ENCODE results near the gene NT5C.

Gene NT5C

DNA sequence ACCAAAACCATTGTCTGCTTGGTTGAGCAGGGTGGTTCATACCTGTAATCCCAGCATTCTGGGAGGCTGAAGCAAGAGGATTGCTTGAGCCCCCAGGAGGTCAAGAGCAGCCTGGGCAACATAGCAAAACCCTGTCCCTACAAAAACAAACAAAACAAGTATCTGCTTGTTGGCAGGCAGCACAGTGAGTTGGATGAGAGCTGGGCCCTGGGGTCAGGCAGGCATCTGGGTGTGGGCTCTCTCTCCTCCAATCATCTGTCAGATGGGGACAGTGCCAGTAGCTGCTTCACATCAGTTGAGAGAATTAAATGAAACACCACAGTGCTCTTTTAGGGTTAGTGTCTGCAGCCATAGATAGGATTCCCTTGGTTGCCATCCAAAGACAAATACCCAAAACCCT, 16.0 kb downstream of the NT5C start:
- peak overlapping the region; percentile 94 for H3K4me3 Mint-ChIP-seq
- ATAC-seq (ENCODE audit: low read depth) (no peak), DNase-seq (ENCODE audit: low spot score in 2 of 2) (no peak)
- no peak overlapping the region for H3K27ac Mint-ChIP-seq
- H3K9me3 Mint-ChIP-seq, result no peaks in the 10 kb centered on the region
- H3K27me3 Mint-ChIP-seq, result no peaks in the 10 kb centered on the region
- H3K4me1 Mint-ChIP-seq, result peaks cover 43% of the 10 kb centered on the region
- H3K36me3 Mint-ChIP-seq, result peaks cover 15% of the 10 kb centered on the region

DNA sequence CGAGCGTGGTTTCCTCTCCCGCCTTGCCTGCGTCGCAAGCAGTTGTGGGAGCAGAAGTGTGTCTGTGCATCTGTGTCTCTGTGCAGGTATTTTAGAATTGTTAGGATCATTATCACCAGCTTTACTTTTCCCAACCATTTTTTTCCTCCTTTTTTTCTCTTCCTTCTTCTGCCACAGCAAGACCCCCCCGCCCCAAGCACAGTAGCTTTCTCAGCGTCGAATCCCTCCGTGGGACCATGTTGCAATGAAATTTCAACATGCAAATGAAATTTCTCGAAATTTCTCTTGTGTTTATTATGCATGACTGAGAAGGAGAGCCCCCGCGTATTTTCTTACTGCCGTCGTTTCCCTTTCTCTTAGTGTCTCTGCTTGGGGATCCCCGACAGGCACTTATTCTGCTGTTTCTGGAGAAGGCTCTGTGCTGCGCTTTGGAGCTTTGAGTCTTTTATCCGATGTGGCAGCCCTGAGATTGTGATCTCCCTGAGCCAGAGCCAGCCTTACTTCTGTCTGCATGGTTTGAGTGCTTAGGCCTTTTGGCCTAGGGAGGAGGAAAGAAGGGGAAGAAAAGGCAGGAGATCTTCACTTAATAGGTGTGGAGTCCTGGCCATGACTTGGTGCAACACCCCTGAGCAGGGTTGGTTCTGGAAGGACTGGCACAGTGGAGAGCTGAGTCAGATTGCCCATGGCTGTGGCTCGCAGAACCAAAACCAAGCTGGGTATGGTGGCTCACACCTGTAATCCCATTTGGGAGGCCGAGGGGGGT, 16.8 kb downstream of the NT5C start:
- Mint-ChIP-seq H3K4me1 (peaks cover 42% of the 10 kb centered on the region), H3K4me3 (peak overlapping the region; percentile 94), H3K27me3 (no peaks in the 10 kb centered on the region), H3K36me3 (peaks cover 11% of the 10 kb centered on the region), H3K9me3 (no peaks in the 10 kb centered on the region), H3K27ac (peak overlapping the region; percentile 80)
- DNase-seq (ENCODE audit: low spot score in 2 of 2) (no peak), ATAC-seq (ENCODE audit: low read depth) (peak; percentile 59)

DNA sequence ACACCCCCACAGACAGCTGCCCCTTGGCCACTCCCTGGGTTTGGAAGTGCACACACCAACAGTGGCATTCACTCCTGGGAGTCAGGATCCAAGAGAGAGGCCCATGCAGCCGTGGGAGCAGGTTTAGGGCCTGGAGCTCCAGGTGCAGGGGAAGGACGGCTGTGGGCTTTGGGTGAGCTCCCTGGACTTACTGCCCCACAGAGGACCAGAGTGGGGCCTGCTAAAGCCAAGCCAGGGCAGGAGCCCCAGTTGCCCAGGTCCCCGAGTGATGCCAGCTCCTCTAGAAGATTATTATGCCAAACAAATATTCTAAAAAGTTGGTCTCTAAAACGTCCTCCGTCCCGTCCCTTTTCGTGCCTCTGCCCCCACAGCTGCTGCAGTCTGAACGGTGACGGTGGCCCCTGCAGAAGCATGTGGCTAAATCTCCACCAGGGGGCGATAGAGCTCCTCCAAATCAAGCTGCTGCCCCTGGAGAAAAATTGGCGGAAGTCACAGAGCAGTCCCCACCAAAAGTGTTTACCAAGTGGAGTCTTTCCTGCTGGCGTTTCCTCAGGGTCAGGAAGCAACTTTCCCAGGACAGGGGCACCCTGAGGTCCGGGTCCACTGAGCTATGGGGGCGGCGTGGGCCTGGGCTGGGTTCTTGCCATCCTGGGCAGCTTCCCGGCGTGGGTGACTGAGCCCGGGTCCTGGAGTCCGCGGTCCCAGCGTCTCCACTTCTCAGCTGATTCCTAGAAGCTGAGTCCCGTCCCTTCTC, 17.6 kb downstream of the NT5C start:
- H3K27ac Mint-ChIP-seq, result peak overlapping the region; percentile 80
- ATAC-seq (ENCODE audit: low read depth) (peak; percentile 69), DNase-seq (ENCODE audit: low spot score in 2 of 2) (peak; percentile 90 to 94)
- no peaks in the 10 kb centered on the region for H3K27me3 Mint-ChIP-seq
- peaks cover 9% of the 10 kb centered on the region for H3K36me3 Mint-ChIP-seq
- H3K4me1 Mint-ChIP-seq, result peaks cover 42% of the 10 kb centered on the region
- peak overlapping the region; percentile 94 for H3K4me3 Mint-ChIP-seq
- H3K9me3 Mint-ChIP-seq, result no peaks in the 10 kb centered on the region

DNA sequence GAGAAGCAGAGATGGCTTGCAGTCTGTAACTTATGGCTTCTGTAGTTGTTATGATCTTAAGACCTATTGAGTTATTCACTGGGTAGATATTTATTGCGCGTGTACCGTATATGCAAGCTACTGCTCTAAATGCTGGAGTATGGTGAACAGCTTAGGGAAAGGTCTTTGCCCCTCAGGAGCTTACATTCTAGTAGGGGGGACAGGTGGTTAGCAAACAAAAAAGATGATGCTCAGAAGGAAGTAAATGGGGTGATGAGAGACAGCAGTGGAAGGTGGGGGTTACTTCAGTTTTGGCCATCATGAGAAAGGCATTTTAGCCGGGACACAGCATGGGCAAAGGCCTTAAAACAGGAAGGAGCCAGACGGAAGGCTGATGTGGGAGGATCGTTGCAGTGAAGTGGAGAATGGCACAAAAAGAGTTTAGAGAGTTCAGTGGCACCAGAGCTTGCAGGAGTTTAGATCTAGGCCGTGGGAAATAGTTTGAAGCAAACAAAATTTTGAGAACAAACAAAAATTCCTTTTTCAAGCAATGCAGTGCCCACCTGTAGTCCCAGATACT, 19.7 kb downstream of the NT5C start:
- DNase-seq (ENCODE audit: low spot score in 2 of 2), result no peak

DNA sequence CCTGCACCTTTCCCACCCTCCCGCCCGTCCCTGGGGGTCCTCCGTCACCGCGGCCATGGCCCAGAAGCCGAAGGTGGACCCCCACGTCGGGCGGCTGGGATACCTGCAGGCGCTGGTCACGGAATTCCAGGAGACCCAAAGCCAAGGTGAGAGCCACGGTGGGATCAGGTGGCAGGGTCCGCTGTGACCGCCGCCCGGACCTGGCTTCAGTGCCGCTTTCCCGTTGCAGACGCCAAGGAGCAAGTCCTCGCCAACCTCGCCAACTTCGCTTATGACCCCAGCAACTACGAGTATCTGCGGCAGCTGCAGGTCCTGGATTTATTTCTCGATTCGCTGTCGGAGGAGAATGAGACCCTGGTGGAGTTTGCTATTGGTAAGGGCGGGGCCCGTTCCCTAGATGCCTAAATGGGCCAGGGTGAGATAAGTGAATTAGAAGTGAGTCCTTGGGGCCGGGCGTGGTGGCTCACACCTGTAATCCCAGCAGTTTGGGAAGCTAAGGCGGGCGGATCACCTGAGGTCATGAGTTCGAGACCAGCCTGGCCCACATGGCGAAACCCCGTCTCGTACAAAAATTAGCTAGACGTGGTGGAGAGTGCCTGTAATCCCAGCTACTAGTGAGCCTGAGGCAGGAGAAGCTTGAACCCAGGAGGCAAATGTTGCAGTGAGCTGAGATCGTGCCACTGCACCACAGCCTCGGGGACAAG, 21.2 kb downstream of the NT5C start:
- Mint-ChIP-seq H3K27ac (peak overlapping the region; percentile 42), H3K27me3 (no peaks in the 10 kb centered on the region), H3K36me3 (peaks cover 4% of the 10 kb centered on the region), H3K4me3 (peak overlapping the region; percentile 87), H3K4me1 (peaks cover 24% of the 10 kb centered on the region), H3K9me3 (no peaks in the 10 kb centered on the region)
- ATAC-seq (ENCODE audit: low read depth) (no peak), DNase-seq (ENCODE audit: low spot score in 2 of 2) (no peak)

More for the DNA sequence above, 19.7 kb downstream of the NT5C start:
- H3K36me3 Mint-ChIP-seq, result peaks cover 4% of the 10 kb centered on the region
- no peaks in the 10 kb centered on the region for H3K9me3 Mint-ChIP-seq
- no peak overlapping the region for H3K27ac Mint-ChIP-seq
- no peak for ATAC-seq (ENCODE audit: low read depth)
- peak overlapping the region; percentile 1 for H3K4me3 Mint-ChIP-seq
- peaks cover 32% of the 10 kb centered on the region for H3K4me1 Mint-ChIP-seq
- H3K27me3 Mint-ChIP-seq, result no peaks in the 10 kb centered on the region

DNA sequence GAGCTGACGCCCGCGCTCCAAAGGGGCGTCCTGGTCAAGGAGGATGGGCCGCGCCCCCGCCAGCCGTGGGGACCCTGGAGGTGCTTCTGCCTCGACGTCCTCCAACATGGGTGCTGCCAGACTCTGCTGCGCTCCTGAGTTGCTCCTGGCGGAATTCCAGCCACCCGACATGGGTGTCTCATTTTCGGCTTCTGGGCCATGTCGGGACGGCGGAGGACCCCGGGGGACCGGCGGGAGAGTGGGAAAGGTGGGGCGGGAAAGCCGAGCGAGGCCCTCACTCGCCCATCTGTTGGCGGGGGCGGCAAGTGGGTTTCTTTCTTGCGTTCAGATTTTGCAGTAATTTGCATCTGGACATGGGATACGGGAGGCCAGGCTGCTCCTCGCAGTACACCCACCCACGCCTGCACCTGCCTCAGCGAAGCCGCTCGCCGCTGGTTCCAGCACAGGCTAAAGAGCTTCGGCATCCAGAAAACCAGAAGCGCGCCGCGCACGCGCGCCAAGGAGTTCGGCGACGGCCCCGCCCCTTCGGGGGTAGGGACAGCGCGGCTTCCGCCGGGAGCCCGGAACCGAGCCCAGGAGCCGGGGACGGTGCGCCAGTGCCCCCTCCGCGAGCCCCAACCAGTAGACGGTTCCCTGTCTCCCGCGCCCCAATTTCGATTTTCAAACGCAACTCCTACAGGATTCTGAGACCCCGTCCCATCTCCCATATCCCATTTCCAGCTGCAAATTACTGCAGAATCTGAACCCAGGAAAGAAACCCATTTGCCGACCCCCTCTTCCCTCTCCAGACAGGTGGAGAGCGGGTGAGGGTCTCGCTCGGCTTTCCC, 21.9 kb downstream of the NT5C start, which contains the start of gene ARMC7:
ARMC7 (plus strand) TSS at position 563 of the 827 bp plus-strand sequence. CDS start 320 bp downstream, outside the sequence.
- peak within 1 kb of the TSS; percentile 42 for H3K27ac Mint-ChIP-seq
- peak within 1 kb of the TSS; percentile 87 for H3K4me3 Mint-ChIP-seq

DNA sequence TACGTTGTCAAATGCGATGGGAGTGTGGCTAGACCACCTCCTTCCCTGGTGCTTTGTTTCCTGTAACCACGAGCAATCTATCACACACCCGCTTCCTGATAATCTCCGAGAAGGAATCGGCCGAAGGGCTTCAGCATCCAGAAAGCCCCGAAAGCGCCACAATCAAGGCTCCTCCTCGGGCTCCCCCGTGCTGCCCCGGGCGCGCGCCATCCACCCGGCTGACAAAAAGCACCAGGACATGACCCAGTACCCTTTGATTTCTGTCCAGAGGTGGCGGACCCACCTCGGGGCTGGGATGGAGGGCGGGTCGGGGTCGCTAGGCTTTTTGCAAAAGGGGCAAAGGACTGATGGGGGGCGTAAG, 22.5 kb downstream of the NT5C start:
- ATAC-seq (ENCODE audit: low read depth) (no peak), DNase-seq (ENCODE audit: low spot score in 2 of 2) (peak in 1 of 2 donors; percentile 28)
- Mint-ChIP-seq H3K27me3 (no peaks in the 10 kb centered on the region), H3K4me3 (peak overlapping the region; percentile 87), H3K27ac (no peak overlapping the region), H3K4me1 (peaks cover 12% of the 10 kb centered on the region), H3K36me3 (peaks cover 5% of the 10 kb centered on the region), H3K9me3 (no peaks in the 10 kb centered on the region)

More for the DNA sequence above, 21.9 kb downstream of the NT5C start, which contains the start of gene ARMC7:
- ATAC-seq (ENCODE audit: low read depth), result peak; percentile 75
- peak; percentile 80 to 83 for DNase-seq (ENCODE audit: low spot score in 2 of 2)
- Mint-ChIP-seq H3K9me3 (no peaks in the 10 kb centered on the region), H3K36me3 (peaks cover 6% of the 10 kb centered on the region), H3K4me1 (peaks cover 17% of the 10 kb centered on the region), H3K27me3 (no peaks in the 10 kb centered on the region)

DNA sequence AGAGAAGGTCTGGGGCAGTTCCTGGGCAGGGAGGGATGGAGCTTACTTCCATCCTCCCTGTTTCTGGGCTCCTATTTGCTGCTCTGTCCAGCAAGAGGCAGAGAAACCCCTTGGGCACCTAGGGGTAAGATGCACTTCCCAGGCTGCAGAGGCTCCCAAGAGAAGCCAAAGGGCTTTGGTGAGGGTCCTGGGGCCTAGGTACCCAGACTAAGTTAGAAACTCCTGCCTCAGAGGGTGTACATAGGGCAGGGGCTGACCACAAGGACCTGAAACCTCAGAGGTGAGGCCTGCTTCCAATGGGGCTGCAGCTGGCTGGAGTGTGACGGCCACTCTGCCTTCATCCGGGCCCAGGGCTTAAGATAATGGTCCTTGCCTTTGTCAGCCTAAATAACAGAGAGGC, 23.3 kb downstream of the NT5C start:
- Mint-ChIP-seq H3K27ac (no peak overlapping the region), H3K27me3 (no peaks in the 10 kb centered on the region), H3K9me3 (no peaks in the 10 kb centered on the region), H3K36me3 (peaks cover 4% of the 10 kb centered on the region), H3K4me1 (peaks cover 13% of the 10 kb centered on the region), H3K4me3 (peak overlapping the region; percentile 87)
- DNase-seq (ENCODE audit: low spot score in 2 of 2) (no peak), ATAC-seq (ENCODE audit: low read depth) (no peak)

DNA sequence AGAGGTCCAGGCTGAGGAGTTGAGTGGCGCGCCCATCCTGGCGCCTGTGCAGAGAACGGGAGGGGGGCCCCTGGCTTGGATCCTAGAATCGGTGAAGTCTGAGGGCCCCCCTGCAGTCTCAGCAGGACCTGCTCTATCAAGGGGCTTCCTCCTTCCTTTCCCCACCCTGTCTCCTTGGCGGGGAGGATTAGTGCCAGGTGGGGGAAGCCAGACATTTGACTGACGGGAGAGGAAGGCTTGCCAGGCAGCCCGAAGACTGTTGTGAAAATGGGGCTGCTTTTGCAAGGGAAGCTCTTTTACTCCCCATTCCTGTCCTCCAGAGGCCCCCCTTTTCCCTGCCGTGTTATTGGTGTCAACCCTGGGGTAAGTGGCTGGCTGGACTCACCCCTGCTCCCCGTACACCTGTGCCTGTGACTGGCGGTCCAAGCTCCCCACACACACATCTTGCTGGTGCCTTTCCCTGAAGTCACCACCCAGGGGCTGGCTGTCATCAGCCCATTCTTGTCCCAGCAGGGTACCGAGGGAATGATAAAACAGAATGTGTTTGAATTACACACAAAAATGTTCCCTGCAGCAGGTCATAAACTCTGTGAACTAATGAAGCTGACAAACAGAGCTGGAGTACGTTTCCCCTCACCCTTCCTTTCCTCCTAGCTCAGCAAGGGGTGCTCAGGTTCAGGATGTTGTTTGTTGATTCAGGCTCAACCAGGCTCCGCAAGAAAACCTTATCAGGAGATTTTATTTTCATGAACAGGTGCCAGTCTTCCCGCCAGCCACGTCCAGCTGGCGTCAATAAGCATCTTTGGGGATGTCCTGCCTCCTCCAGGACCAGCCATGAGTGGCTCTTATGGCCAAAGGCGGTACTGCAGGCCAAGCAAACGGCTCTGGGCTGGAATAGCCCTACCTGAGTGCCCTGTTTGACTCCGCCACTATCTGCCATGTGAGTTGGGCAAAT, 26.1 kb downstream of the NT5C start:
- no peak for DNase-seq (ENCODE audit: low spot score in 2 of 2)
- Mint-ChIP-seq H3K4me3 (no peak overlapping the region), H3K27me3 (no peaks in the 10 kb centered on the region), H3K27ac (no peak overlapping the region), H3K4me1 (peaks cover 11% of the 10 kb centered on the region), H3K9me3 (no peaks in the 10 kb centered on the region), H3K36me3 (peaks cover 4% of the 10 kb centered on the region)
- ATAC-seq (ENCODE audit: low read depth), result peak; percentile 21

DNA sequence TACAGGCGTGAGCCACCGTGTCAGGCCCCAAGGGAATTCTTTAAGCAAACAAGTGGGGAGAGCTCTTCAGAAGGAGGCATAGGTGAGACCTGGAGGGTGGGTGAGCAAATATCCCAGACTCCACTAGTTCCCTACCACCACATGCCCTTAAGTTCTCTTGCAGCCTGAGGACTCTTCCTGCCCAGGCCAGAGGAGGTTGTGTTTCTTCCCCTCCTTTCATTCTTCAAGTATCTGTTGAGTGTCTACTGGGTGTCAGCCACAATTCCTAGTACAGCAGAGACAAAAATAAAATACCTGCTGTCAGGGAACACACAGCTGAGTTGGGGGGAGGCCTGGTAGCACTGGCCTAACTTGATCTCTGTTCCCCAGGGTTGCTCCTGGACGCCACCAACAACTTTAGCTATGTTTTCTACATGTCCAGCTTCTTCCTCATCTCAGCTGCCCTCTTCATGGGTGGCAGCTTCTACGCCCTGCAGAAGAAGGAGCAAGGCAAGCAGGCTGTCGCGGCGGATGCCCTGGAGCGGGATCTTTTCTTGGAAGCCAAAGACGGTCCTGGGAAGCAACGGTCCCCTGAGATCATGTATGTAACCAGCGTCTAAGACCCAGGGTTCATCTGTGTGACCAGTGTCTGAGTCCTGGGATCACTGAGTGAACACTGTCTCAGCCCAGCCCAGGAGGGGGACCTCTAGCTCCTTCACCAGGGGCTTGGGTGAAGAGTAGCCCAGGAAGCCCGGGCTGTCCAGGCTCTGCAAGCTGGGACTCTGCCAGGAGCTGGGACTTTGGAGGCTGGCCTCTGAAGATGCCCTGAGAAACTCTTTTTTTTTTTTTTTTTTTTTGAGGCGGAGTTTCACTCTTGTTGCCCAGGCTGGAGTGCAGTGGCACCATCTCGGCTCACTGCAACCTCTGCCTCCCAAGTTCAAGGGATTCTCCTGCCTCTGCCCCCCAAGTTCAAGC, 27.7 kb downstream of the NT5C start:
- Mint-ChIP-seq H3K4me1 (peaks cover 10% of the 10 kb centered on the region), H3K9me3 (no peaks in the 10 kb centered on the region), H3K27me3 (no peaks in the 10 kb centered on the region), H3K4me3 (no peak overlapping the region), H3K36me3 (peaks cover 4% of the 10 kb centered on the region), H3K27ac (peak overlapping the region; percentile 26)
- DNase-seq (ENCODE audit: low spot score in 2 of 2), result no peak
- no peak for ATAC-seq (ENCODE audit: low read depth)

DNA sequence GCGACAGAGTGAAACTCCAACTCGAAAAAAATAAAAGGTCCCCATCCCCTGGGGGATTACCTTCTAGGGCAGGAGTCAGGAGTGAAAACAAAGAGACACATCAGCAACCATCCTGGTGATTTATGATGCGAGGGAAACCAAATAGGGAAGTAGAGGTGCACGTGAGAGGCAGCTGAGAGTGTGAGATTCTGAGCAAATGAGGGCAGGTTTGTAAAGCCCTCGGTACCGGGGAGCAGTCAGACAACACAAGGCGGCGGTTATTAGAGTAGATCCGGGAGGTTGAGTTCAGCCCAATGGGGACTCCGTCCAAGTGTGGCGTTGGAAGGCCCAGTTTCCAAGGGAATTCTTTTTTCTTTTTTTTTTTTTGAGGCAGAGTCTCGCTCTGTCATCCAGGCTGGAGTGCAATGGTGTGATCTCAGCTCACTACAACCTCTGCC, 29.1 kb downstream of the NT5C start:
- peaks cover 11% of the 10 kb centered on the region for H3K4me1 Mint-ChIP-seq
- H3K27ac Mint-ChIP-seq, result peak overlapping the region; percentile 36
- H3K4me3 Mint-ChIP-seq, result no peak overlapping the region
- no peaks in the 10 kb centered on the region for H3K9me3 Mint-ChIP-seq
- ATAC-seq (ENCODE audit: low read depth) (peak; percentile 94), DNase-seq (ENCODE audit: low spot score in 2 of 2) (peak; percentile 30 to 56)
- no peaks in the 10 kb centered on the region for H3K27me3 Mint-ChIP-seq
- H3K36me3 Mint-ChIP-seq, result peaks cover 4% of the 10 kb centered on the region

All from memory B cell (primary cell).